Uterus (tissue), 2 donors: ENCODE results near the gene TXN2.

Experiments
- CTCF ChIP-seq, 4 experiments: fragments of 200-600 bp in 2 of 4; fragments of 450-650 bp in 2 of 4; sonication (generic) in 2 of 4; IDR thresholded peaks; one replicate each; pipeline ENCODE4 v1.5.1; 2016 to 2019; ENCODE audit warnings: antibody characterized with exemption in 4 of 4, mild to moderate bottlenecking in 2 of 4, moderate library complexity in 1 of 4
- POLR2A ChIP-seq, 2 donors: fragments of 450-650 bp; IDR thresholded peaks; one replicate each; pipeline ENCODE4 v1.6.1; 2016; ENCODE audit warnings: antibody characterized with exemption in 2 of 2, mild to moderate bottlenecking in 1 of 2, moderate library complexity in 1 of 2

- no peak for TF ChIP-seq CTCF (IDR thresholded peaks at IDR 0.05)
- no peak for TF ChIP-seq POLR2A (IDR thresholded peaks at IDR 0.05)
Observed at GRCh38 chr22:36445158-36445668, 36.2 kb downstream of the TXN2 start.
